CD8-positive, alpha-beta memory T cell (primary cell): ENCODE measurements around the gene TNPO2. TPM values are rescaled to one million over a fixed set of nuclear protein-coding genes. Genes with fewer than 3 reads are reported as not detected.
A peak's percentile ranks its signal among the peaks of the same experiment; 100 is the strongest.
"Not testable (repeated sequence)": the region's sequence is repeated elsewhere in the genome, so short reads cannot be mapped to it uniquely, and the experiment has no call there.

Experiments used
- CTCF ChIA-PET: fragments of 350-600 bp; sonication (Branson Sonifier 250); formaldehyde crosslinking; loops from one replicate; lab custom pipeline; 2021; ENCODE audit warnings: antibody characterized with exemption; lab: Charles Lee
- POLR2A ChIA-PET: fragments of 350-600 bp; sonication (Branson Sonifier 250); formaldehyde crosslinking; loops from one replicate; lab custom pipeline; 2021; ENCODE audit warnings: antibody characterized with exemption; lab: Charles Lee
- DNase-seq, 5 donors: peaks; one replicate each; pipeline versions ENCODE4 v3.0.0 to v3.0.0-alpha.2; 2020 to 2022; ENCODE audit warnings: mixed read lengths in 1 of 5
- H3K27ac ChIP-seq: one replicate; pipeline ENCODE4 v1.7.0; 2013; ENCODE audit warnings: low read depth, mild to moderate bottlenecking, low read length, moderate library complexity
- H3K27me3 ChIP-seq: 2 replicates; pipeline ENCODE4 v1.7.0; 2013; ENCODE audit warnings: low read length, mild to moderate bottlenecking; ENCODE audit not compliant: insufficient read depth, poor library complexity, severe bottlenecking
- H3K36me3 ChIP-seq: 2 replicates; pipeline ENCODE4 v1.7.0; 2013; ENCODE audit warnings: mild to moderate bottlenecking, low read length, moderate library complexity; ENCODE audit not compliant: insufficient read depth
- H3K4me1 ChIP-seq: 2 replicates; pipeline ENCODE4 v1.7.0; 2013; ENCODE audit warnings: mild to moderate bottlenecking, low read length, moderate library complexity; ENCODE audit not compliant: insufficient read depth
- H3K4me3 ChIP-seq: 2 replicates; pipeline ENCODE4 v1.7.0; 2013; ENCODE audit warnings: mild to moderate bottlenecking, low read length
- H3K9me3 ChIP-seq: 2 replicates; pipeline ENCODE4 v1.7.0; 2013; ENCODE audit warnings: mild to moderate bottlenecking, low read length
- H3K27ac Mint-ChIP-seq, 8 donors: one replicate each; pipeline ENCODE4 v1.8.0; 2020 to 2021; ENCODE audit warnings: mixed read lengths in 8 of 8, mild to moderate bottlenecking in 6 of 8, inconsistent platforms in 3 of 8, moderate library complexity in 3 of 8
- H3K27me3 Mint-ChIP-seq, 2 donors: one replicate each; pipeline ENCODE4 v1.8.0; 2020 to 2021; ENCODE audit warnings: mixed read lengths in 2 of 2, mild to moderate bottlenecking in 1 of 2, moderate library complexity in 1 of 2
- H3K36me3 Mint-ChIP-seq, 3 donors: one replicate each; pipeline ENCODE4 v1.8.0; 2020 to 2021; ENCODE audit warnings: mixed read lengths in 3 of 3, inconsistent platforms in 1 of 3, mild to moderate bottlenecking in 1 of 3
- H3K4me1 Mint-ChIP-seq, 3 donors: one replicate each; pipeline ENCODE4 v1.8.0; 2020 to 2021; ENCODE audit warnings: mixed read lengths in 3 of 3, inconsistent platforms in 1 of 3, mild to moderate bottlenecking in 1 of 3
- H3K4me3 Mint-ChIP-seq, 7 donors: one replicate each; pipeline ENCODE4 v1.8.0; 2020 to 2021; ENCODE audit warnings: mixed read lengths in 7 of 7, mild to moderate bottlenecking in 6 of 7, moderate library complexity in 4 of 7, inconsistent platforms in 2 of 7
- H3K9me3 Mint-ChIP-seq, 5 donors: one replicate each; pipeline ENCODE4 v1.8.0; 2020 to 2022; ENCODE audit warnings: mixed read lengths in 5 of 5, mild to moderate bottlenecking in 3 of 5, moderate library complexity in 2 of 5, inconsistent platforms in 1 of 5
- polyA plus RNA-seq: library from polyadenylated mRNA; unstranded; fragments of 300-500 nt; fragmentation: Illumina TruSeq; gene quantifications from one replicate; pipeline ENCODE4 v1.2.3, GENCODE V29; 2021
- total RNA-seq, 2 experiments: library from RNA; stranded (reverse); gene quantifications; one replicate each; pipeline ENCODE4 v1.2.3, GENCODE V29; 2021

Gene TNPO2
- total and polyA plus RNA-seq, 3 experiments from 2014 or later: 3.4 to 148 (median 148) TPM

GRCh38 chr19:12715929-12716328 is 7.8 kb downstream of the TNPO2 start:
- Mint-ChIP-seq H3K9me3 (no peaks in the 10 kb centered on the region), H3K4me1 (peaks cover 6 to 18% (median 13%) of the 10 kb centered on the region in 3 donors), H3K27me3 (no peaks in the 10 kb centered on the region), H3K36me3 (peaks cover 0 to 66% (median 11%) of the 10 kb centered on the region in 3 donors), H3K4me3 (no peak overlapping the region), H3K27ac (peak overlapping the region in 1 of 8 donors; percentile 29)
- H3K36me3 ChIP-seq: peaks cover 18% of the 10 kb centered on the region
- ChIA-PET POLR2A (interaction anchor here (0.6 kb wide), 1 partner anchor 241 kb away, joined by 3 read pairs; no protein-coding TSS in a partner anchor), CTCF (interaction anchor here (1.1 to 2.8 kb wide), 6 partner anchors 18 to 60 kb away, joined by 3 to 16 read pairs (median 4); partner anchors contain the start of gene TRIR)
- H3K4me3 ChIP-seq: no peak overlapping the region
- no peaks in the 10 kb centered on the region for H3K4me1 ChIP-seq
- no peaks in the 10 kb centered on the region for H3K27me3 ChIP-seq
- no peak for DNase-seq
- no peaks in the 10 kb centered on the region for H3K9me3 ChIP-seq
- H3K27ac ChIP-seq: no peak overlapping the region

- peaks cover 0 to 73% (median 15%) of the 10 kb centered on the region in 3 donors for H3K36me3 Mint-ChIP-seq
- no peak overlapping the region for H3K4me3 Mint-ChIP-seq
- no peaks in the 10 kb centered on the region for H3K9me3 Mint-ChIP-seq
- POLR2A ChIA-PET: no interaction called here
- H3K27ac Mint-ChIP-seq: no peak overlapping the region
- no peaks in the 10 kb centered on the region for H3K27me3 ChIP-seq
- H3K36me3 ChIP-seq: peaks cover 23% of the 10 kb centered on the region
- H3K4me1 ChIP-seq: no peaks in the 10 kb centered on the region
- H3K4me1 Mint-ChIP-seq: peaks cover 0 to 11% (median 8%) of the 10 kb centered on the region in 3 donors
- no peak overlapping the region for H3K4me3 ChIP-seq
- no peaks in the 10 kb centered on the region for H3K27me3 Mint-ChIP-seq
- H3K27ac ChIP-seq: no peak overlapping the region
- H3K9me3 ChIP-seq: no peaks in the 10 kb centered on the region
- CTCF ChIA-PET: interaction anchor here (1.1 to 1.8 kb wide), 2 partner anchors 19 to 43 kb away, joined by 3 to 5 read pairs; partner anchors contain the start of gene TRIR
- DNase-seq: no peak
Measured at GRCh38 chr19:12715102-12715501, 8.6 kb downstream of the TNPO2 start.

- H3K27me3 Mint-ChIP-seq, CTCF ChIA-PET, H3K4me1 ChIP-seq, POLR2A ChIA-PET, DNase-seq, H3K4me3 ChIP-seq, H3K9me3 ChIP-seq, H3K27ac ChIP-seq, H3K9me3 Mint-ChIP-seq, H3K4me3 Mint-ChIP-seq, H3K4me1 Mint-ChIP-seq, H3K27me3 ChIP-seq: not testable (repeated sequence)
- peak overlapping the region in 1 of 8 donors; percentile 61 for H3K27ac Mint-ChIP-seq
- H3K36me3 ChIP-seq: peaks cover 21% of the 10 kb centered on the region
- H3K36me3 Mint-ChIP-seq: peaks cover 0 to 75% (median 11%) of the 10 kb centered on the region in 3 donors
Measured at GRCh38 chr19:12713304-12713703, 10.4 kb downstream of the TNPO2 start.

- H3K4me1 Mint-ChIP-seq, H3K27me3 Mint-ChIP-seq, CTCF ChIA-PET, H3K9me3 ChIP-seq, H3K4me1 ChIP-seq, H3K27me3 ChIP-seq, POLR2A ChIA-PET, H3K27ac ChIP-seq, H3K4me3 ChIP-seq, H3K4me3 Mint-ChIP-seq, H3K27ac Mint-ChIP-seq, H3K9me3 Mint-ChIP-seq: not testable (repeated sequence)
- H3K36me3 Mint-ChIP-seq: peaks cover 0 to 76% (median 11%) of the 10 kb centered on the region in 3 donors
- peak in 1 of 5 donors; percentile 11 for DNase-seq
- H3K36me3 ChIP-seq: peaks cover 21% of the 10 kb centered on the region
Measured at GRCh38 chr19:12712077-12712476, 11.7 kb downstream of the TNPO2 start.

- ChIA-PET POLR2A (no interaction called here), CTCF (interaction anchor here (1.6 to 3.7 kb wide), 2 partner anchors 45 to 136 kb away, joined by 3 to 10 read pairs; no protein-coding TSS in a partner anchor)
Measured at GRCh38 chr19:12711187-12711586, 12.5 kb downstream of the TNPO2 start.

GRCh38 chr19:12708641-12709040 is 15.1 kb downstream of the TNPO2 start:
- Mint-ChIP-seq H3K27me3 (no peaks in the 10 kb centered on the region), H3K36me3 (peaks cover 0 to 77% (median 7%) of the 10 kb centered on the region in 3 donors), H3K27ac (no peak overlapping the region), H3K9me3 (no peaks in the 10 kb centered on the region), H3K4me1 (no peaks in the 10 kb centered on the region), H3K4me3 (no peak overlapping the region)
- Histone ChIP-seq H3K36me3 (peaks cover 27% of the 10 kb centered on the region), H3K27ac (no peak overlapping the region), H3K4me1 (no peaks in the 10 kb centered on the region), H3K27me3 (no peaks in the 10 kb centered on the region), H3K9me3 (no peaks in the 10 kb centered on the region), H3K4me3 (no peak overlapping the region)
- POLR2A ChIA-PET: no interaction called here
- DNase-seq: no peak
- CTCF ChIA-PET: interaction anchor here (3.7 kb wide), 1 partner anchor 139 kb away, joined by 10 read pairs; no protein-coding TSS in a partner anchor

More at GRCh38 chr19:12711187-12711586, 12.5 kb downstream of the TNPO2 start:
- peaks cover 0 to 78% (median 9%) of the 10 kb centered on the region in 3 donors for H3K36me3 Mint-ChIP-seq
- H3K4me1 Mint-ChIP-seq: no peaks in the 10 kb centered on the region
- H3K4me3 Mint-ChIP-seq: no peak overlapping the region
- H3K27ac ChIP-seq: no peak overlapping the region
- no peaks in the 10 kb centered on the region for H3K9me3 Mint-ChIP-seq
- peaks cover 21% of the 10 kb centered on the region for H3K36me3 ChIP-seq
- H3K27me3 ChIP-seq: no peaks in the 10 kb centered on the region
- no peaks in the 10 kb centered on the region for H3K4me1 ChIP-seq
- H3K27ac Mint-ChIP-seq: no peak overlapping the region
- no peaks in the 10 kb centered on the region for H3K9me3 ChIP-seq
- H3K27me3 Mint-ChIP-seq: no peaks in the 10 kb centered on the region
- DNase-seq: no peak
- no peak overlapping the region for H3K4me3 ChIP-seq

- ChIA-PET POLR2A (no interaction called here), CTCF (no interaction called here)
- Mint-ChIP-seq H3K27ac (no peak overlapping the region), H3K4me3 (no peak overlapping the region), H3K27me3 (no peaks in the 10 kb centered on the region), H3K9me3 (no peaks in the 10 kb centered on the region), H3K36me3 (peaks cover 0 to 81% (median 8%) of the 10 kb centered on the region in 3 donors), H3K4me1 (no peaks in the 10 kb centered on the region)
- H3K9me3 ChIP-seq: no peaks in the 10 kb centered on the region
- H3K36me3 ChIP-seq: peaks cover 32% of the 10 kb centered on the region
- no peak for DNase-seq
- no peak overlapping the region for H3K4me3 ChIP-seq
- no peak overlapping the region for H3K27ac ChIP-seq
- no peaks in the 10 kb centered on the region for H3K4me1 ChIP-seq
- H3K27me3 ChIP-seq: no peaks in the 10 kb centered on the region
Measured at GRCh38 chr19:12706332-12706718, 17.4 kb downstream of the TNPO2 start.

GRCh38 chr19:12705654-12706331 is 17.9 kb downstream of the TNPO2 start:
- POLR2A ChIA-PET: no interaction called here
- Mint-ChIP-seq H3K27me3 (no peaks in the 10 kb centered on the region), H3K4me3 (no peak overlapping the region), H3K27ac (no peak overlapping the region), H3K36me3 (peaks cover 0 to 81% (median 8%) of the 10 kb centered on the region in 3 donors), H3K9me3 (no peaks in the 10 kb centered on the region), H3K4me1 (no peaks in the 10 kb centered on the region)
- Histone ChIP-seq H3K36me3 (peaks cover 28% of the 10 kb centered on the region), H3K27me3 (no peaks in the 10 kb centered on the region), H3K4me3 (no peak overlapping the region), H3K27ac (no peak overlapping the region), H3K9me3 (no peaks in the 10 kb centered on the region), H3K4me1 (no peaks in the 10 kb centered on the region)
- no peak for DNase-seq
- CTCF ChIA-PET: no interaction called here
